ENCODE measurements around the gene CDH13.

CDH13 gene

GRCh38 chr16:83159049-83159448 is 532.3 kb downstream of the CDH13 start:
- Histone ChIP-seq H2AFZ (ENCODE audit: low read depth, low read length) (no peak overlapping the region), H3K9ac (ENCODE audit: low read depth, low read length) (no peak overlapping the region), H3K4me1 (ENCODE audit: insufficient read depth, low read length) (no peaks in the 10 kb centered on the region), H3K36me3 (ENCODE audit: insufficient read depth, low read length) (no peaks in the 10 kb centered on the region), H3K27ac (ENCODE audit: low read length) (no peak overlapping the region), H3K4me2 (ENCODE audit: insufficient read depth, low read length) (no peak overlapping the region), H3K4me3 (ENCODE audit: low read depth in 1 of 2, low read length in 2 of 2) (no peak overlapping the region), H4K20me1 (ENCODE audit: insufficient read depth, low read length) (no peaks in the 10 kb centered on the region), H3K79me2 (ENCODE audit: insufficient read depth, low read length) (no peaks in the 10 kb centered on the region), H3K27me3 (ENCODE audit: insufficient read depth, low read length, poor library complexity) (peaks cover 2% of the 10 kb centered on the region), H3K9me3 (ENCODE audit: insufficient read depth, low read length, severe bottlenecking) (no peaks in the 10 kb centered on the region)
- DNase-seq (no peak), ATAC-seq (ENCODE audit: insufficient read depth, low read depth) (no peak)
- TF ChIP-seq CTCF (IDR thresholded peaks at IDR 0.05; ENCODE audit: borderline replicate concordance, extremely low read depth, low read length, poor library complexity, severe bottlenecking) = no peak
- no peak for TF ChIP-seq EZH2 (IDR thresholded peaks at IDR 0.05; ENCODE audit: borderline replicate concordance, low read depth, low read length, severe bottlenecking)

- Histone ChIP-seq H3K27ac (ENCODE audit: low read length) (no peak overlapping the region), H3K4me1 (ENCODE audit: insufficient read depth, low read length) (no peaks in the 10 kb centered on the region), H3K36me3 (ENCODE audit: insufficient read depth, low read length) (no peaks in the 10 kb centered on the region), H4K20me1 (ENCODE audit: insufficient read depth, low read length) (no peaks in the 10 kb centered on the region), H3K4me3 (ENCODE audit: low read depth in 1 of 2, low read length in 2 of 2) (no peak overlapping the region), H2AFZ (ENCODE audit: low read depth, low read length) (no peak overlapping the region), H3K9ac (ENCODE audit: low read depth, low read length) (no peak overlapping the region), H3K27me3 (ENCODE audit: insufficient read depth, low read length, poor library complexity) (peaks cover 2% of the 10 kb centered on the region), H3K4me2 (ENCODE audit: insufficient read depth, low read length) (no peak overlapping the region), H3K9me3 (ENCODE audit: insufficient read depth, low read length, severe bottlenecking) (no peaks in the 10 kb centered on the region), H3K79me2 (ENCODE audit: insufficient read depth, low read length) (no peaks in the 10 kb centered on the region)
- TF ChIP-seq EZH2 (IDR thresholded peaks at IDR 0.05; ENCODE audit: borderline replicate concordance, low read depth, low read length, severe bottlenecking) = no peak
- no peak for TF ChIP-seq CTCF (IDR thresholded peaks at IDR 0.05; ENCODE audit: borderline replicate concordance, extremely low read depth, low read length, poor library complexity, severe bottlenecking)
- ATAC-seq (ENCODE audit: insufficient read depth, low read depth) = no peak
- no peak for DNase-seq
Measured at GRCh38 chr16:83160287-83161020, 533.7 kb downstream of the CDH13 start.

- Histone ChIP-seq H3K27ac (ENCODE audit: low read length) (no peak overlapping the region), H3K9ac (ENCODE audit: low read depth, low read length) (no peak overlapping the region), H3K27me3 (ENCODE audit: insufficient read depth, low read length, poor library complexity) (no peaks in the 10 kb centered on the region), H3K36me3 (ENCODE audit: insufficient read depth, low read length) (no peaks in the 10 kb centered on the region), H3K4me3 (ENCODE audit: low read depth in 1 of 2, low read length in 2 of 2) (no peak overlapping the region), H3K9me3 (ENCODE audit: insufficient read depth, low read length, severe bottlenecking) (no peaks in the 10 kb centered on the region), H3K4me2 (ENCODE audit: insufficient read depth, low read length) (no peak overlapping the region), H3K4me1 (ENCODE audit: insufficient read depth, low read length) (no peaks in the 10 kb centered on the region), H2AFZ (ENCODE audit: low read depth, low read length) (no peak overlapping the region), H4K20me1 (ENCODE audit: insufficient read depth, low read length) (no peaks in the 10 kb centered on the region), H3K79me2 (ENCODE audit: insufficient read depth, low read length) (no peaks in the 10 kb centered on the region)
- no peak for DNase-seq
- TF ChIP-seq CTCF (IDR thresholded peaks at IDR 0.05; ENCODE audit: borderline replicate concordance, extremely low read depth, low read length, poor library complexity, severe bottlenecking) = no peak
- TF ChIP-seq EZH2 (IDR thresholded peaks at IDR 0.05; ENCODE audit: borderline replicate concordance, low read depth, low read length, severe bottlenecking) = no peak
- no peak for ATAC-seq (ENCODE audit: insufficient read depth, low read depth)
Measured at GRCh38 chr16:83162791-83163190, 536.0 kb downstream of the CDH13 start.
